Measurements from ENCODE around the gene GEMIN4. TPM values are rescaled to one million over a fixed set of nuclear protein-coding genes. Genes with fewer than 3 reads are reported as not detected.
"Not testable (repeated sequence)": the region's sequence is repeated elsewhere in the genome, so short reads cannot be mapped to it uniquely, and the experiment has no call there.

The GEMIN4 gene
- total and polyA plus RNA-seq, 2 of the 4 experiments (the other 2 are of a cell fraction), result 16.5 to 20.4 TPM

GRCh38 chr17:785901-786300 is 33.8 kb upstream of the GEMIN4 start:
- H2BK120ac ChIP-seq (ENCODE audit: low read depth, low read length); H2BK15ac ChIP-seq (ENCODE audit: low read depth, low read length); H3K9ac ChIP-seq (ENCODE audit: low read depth, low read length); BruUV-seq (replicated peaks); H3K4ac ChIP-seq (ENCODE audit: low read depth, low read length); DNase-seq; H3K27me3 ChIP-seq (ENCODE audit: control insufficient read depth, insufficient read depth, low read length); H3K56ac ChIP-seq (ENCODE audit: extremely low read depth, insufficient read depth, low read length); H3K4me3 ChIP-seq (ENCODE audit: insufficient read depth, low read depth, low read length); H2AK5ac ChIP-seq (ENCODE audit: low read depth, low read length); H3K4me2 ChIP-seq (ENCODE audit: low read depth, low read length); H3K14ac ChIP-seq (replicated peaks; ENCODE audit: low read depth, low read length); H2BK5ac ChIP-seq (ENCODE audit: low read depth, low read length, poor library complexity, severe bottlenecking); ATAC-seq (ENCODE audit: low read depth); H2AFZ ChIP-seq (replicated peaks; ENCODE audit: low read length, poor library complexity); H4K5ac ChIP-seq (ENCODE audit: low read depth, low read length); H4K91ac ChIP-seq (ENCODE audit: insufficient read depth, low read depth, low read length); H4K8ac ChIP-seq (ENCODE audit: low read depth in 2 of 2, low read length in 2 of 2); H2BK20ac ChIP-seq (ENCODE audit: low read depth, low read length); POLR2A ChIA-PET (ENCODE audit: unreplicated experiment); H4K20me1 ChIP-seq (ENCODE audit: insufficient read depth, low read length); H3K23ac ChIP-seq (ENCODE audit: low read depth, low read length); H2AK9ac ChIP-seq (replicated peaks; ENCODE audit: low read depth, low read length, poor library complexity); H3K9me3 ChIP-seq (ENCODE audit: control insufficient read depth, insufficient read depth, low read length); H3K18ac ChIP-seq (ENCODE audit: low read depth, low read length); H3K27ac ChIP-seq (ENCODE audit: insufficient read depth, low read length); H3K9me1 ChIP-seq (ENCODE audit: insufficient read depth, low read length): not testable (repeated sequence)
- peaks cover 13% of the 10 kb centered on the region for H3K36me3 ChIP-seq (ENCODE audit: control insufficient read depth, insufficient read depth, low read length)
- peaks cover 12% of the 10 kb centered on the region; the same call in 1 of the 2 replicates for H3K4me1 ChIP-seq (ENCODE audit: control insufficient read depth, insufficient read depth, low read length)
- intact Hi-C loops (cut with micrococcal nuclease) (loop anchor here (2.0 kb wide), 1 partner anchor 195 kb away; no protein-coding TSS in a partner anchor), in situ Hi-C loops (cut with MboI; ENCODE audit: low sequenced_read_pairs) (loop anchor here (5.0 kb wide), 1 partner anchor 196 kb away; no protein-coding TSS in a partner anchor), dilution Hi-C loops (cut with HindIII; ENCODE audit: low sequenced_read_pairs, unreplicated experiment) (loop anchor here (25.0 kb wide), 1 partner anchor 201 kb away; the partner anchor contains the start of genes NXN and TIMM22)
- CTCF ChIA-PET, result interaction anchor here (1.6 kb wide), 1 partner anchor 10 kb away, joined by 3 read pairs; no protein-coding TSS in a partner anchor
- peaks cover 35 to 60% of the 10 kb centered on the region in 2 experiments for H3K79me1 ChIP-seq (ENCODE audit: low read depth in 1 of 2, low read length in 2 of 2)
- WGBS, 2 experiments (ENCODE audit: extremely low coverage in 2 of 2, insufficient read length in 1 of 2), result 93% methylated on average over 3 of the region's 7 CpGs; no CpG with 5 or more reads in 1 of the 2 experiments

Data from IMR-90 (cell line).